SK-N-SH (cell line): ENCODE data around the gene EDIL3.

Source experiments
- FOXM1 ChIP-seq: IDR thresholded peaks from 2 replicates; pipeline ENCODE4 v1.4.0; 2012; ENCODE audit warnings: low read depth, mild to moderate bottlenecking
- RAD21 ChIP-seq: IDR thresholded peaks from 2 replicates; pipeline ENCODE4 v1.6.1; 2012; ENCODE audit warnings: mild to moderate bottlenecking, low read length
- RXRA ChIP-seq: IDR thresholded peaks from 2 replicates; pipeline ENCODE4 v1.4.0; 2012; ENCODE audit warnings: low read depth, mild to moderate bottlenecking, borderline replicate concordance
- YY1 ChIP-seq: IDR thresholded peaks from 2 replicates; pipeline ENCODE4 v1.4.0; 2012; ENCODE audit warnings: low read depth, mild to moderate bottlenecking
- TF ChIP-seq, protein P1 (sequence below): fragments of 200-600 bp; sonication (generic); IDR thresholded peaks from 2 replicates; pipeline ENCODE4 v1.6.1; 2017; ENCODE audit warnings: antibody characterized with exemption, mild to moderate bottlenecking, moderate library complexity

GRCh38 chr5:84181093-84181492 is 203.6 kb downstream of the EDIL3 start:
- TF ChIP-seq, protein P1, sequence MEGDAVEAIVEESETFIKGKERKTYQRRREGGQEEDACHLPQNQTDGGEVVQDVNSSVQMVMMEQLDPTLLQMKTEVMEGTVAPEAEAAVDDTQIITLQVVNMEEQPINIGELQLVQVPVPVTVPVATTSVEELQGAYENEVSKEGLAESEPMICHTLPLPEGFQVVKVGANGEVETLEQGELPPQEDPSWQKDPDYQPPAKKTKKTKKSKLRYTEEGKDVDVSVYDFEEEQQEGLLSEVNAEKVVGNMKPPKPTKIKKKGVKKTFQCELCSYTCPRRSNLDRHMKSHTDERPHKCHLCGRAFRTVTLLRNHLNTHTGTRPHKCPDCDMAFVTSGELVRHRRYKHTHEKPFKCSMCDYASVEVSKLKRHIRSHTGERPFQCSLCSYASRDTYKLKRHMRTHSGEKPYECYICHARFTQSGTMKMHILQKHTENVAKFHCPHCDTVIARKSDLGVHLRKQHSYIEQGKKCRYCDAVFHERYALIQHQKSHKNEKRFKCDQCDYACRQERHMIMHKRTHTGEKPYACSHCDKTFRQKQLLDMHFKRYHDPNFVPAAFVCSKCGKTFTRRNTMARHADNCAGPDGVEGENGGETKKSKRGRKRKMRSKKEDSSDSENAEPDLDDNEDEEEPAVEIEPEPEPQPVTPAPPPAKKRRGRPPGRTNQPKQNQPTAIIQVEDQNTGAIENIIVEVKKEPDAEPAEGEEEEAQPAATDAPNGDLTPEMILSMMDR, result no peak
- no peak for TF ChIP-seq RAD21
- TF ChIP-seq RXRA, result no peak
- TF ChIP-seq YY1, result no peak
- TF ChIP-seq FOXM1, result no peak
